ENCODE measurements around the gene SUPT3H.
"Not testable (repeated sequence)": the region's sequence is repeated elsewhere in the genome, so short reads cannot be mapped to it uniquely, and the experiment has no call there.

Gene SUPT3H

DNA sequence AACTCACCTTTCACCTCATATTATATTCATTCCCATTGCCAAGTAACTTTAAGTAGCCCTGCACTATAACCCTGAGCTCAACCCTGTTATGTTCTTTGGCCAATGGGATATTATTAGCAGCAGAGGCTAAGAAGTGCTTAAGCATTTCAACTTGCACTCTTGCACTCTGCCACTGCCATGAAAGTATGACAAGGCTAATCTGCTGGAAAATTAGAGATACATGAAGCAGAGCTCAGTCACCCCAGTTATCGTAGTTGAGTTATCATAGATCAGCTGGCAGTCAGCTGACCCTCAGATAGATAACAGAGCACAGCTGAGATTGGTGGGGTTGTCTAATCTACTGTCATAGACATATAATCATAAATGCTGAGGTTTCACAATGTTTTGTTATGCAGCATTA is 259.0 kb downstream of the SUPT3H start:
- no peak for DNase-seq (ENCODE audit: low read depth in 2 of 2)

DNA sequence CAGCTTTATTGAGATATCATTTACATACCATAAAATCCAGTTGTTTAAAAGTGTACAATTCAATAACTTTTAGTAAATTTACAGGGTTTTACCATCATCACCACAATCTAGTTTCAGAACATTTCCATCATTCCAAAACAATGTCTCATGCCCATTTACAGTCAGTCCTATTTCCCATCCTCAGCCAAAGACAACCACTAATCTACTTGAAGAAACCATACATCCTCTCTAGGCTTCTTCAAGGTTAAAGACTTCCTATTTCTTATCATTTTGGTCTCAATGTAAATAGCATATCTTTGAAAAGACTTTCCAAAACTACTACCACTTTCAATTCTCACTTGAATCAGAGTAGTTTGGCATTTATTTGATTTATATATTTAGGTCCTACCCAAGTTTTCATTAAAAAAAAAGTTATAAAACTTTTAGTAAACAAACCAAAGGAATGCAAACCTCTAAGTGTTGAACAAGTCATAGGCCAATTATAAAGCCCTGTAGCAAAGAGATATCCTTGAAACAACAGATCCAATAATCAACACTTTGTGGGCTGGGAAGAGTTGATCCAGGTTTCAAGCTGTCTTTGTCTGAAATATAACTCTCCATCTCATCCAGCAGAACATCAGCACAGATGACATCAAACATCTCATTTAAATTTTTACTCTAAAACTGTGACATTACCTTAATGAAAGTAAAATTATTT is 260.9 kb downstream of the SUPT3H start:
- DNase-seq (ENCODE audit: low read depth in 2 of 2): no peak

DNA sequence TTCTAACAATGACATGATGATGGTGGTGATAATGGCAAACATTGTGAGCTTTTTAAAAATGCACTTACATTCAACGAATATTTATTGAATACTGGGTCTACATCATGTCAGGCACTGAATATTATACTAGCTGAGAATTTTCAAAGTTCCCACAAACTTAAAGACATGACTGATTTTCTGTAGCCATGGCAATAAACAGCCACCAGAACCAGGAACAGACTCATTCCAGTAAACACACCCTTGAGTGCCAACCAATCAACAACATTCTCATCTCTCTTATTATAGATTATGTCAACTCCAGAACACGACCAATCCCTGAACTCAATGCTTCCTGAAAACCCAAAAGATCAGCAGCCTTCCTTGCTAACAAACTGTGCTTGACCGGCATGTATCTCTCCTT is 262.0 kb downstream of the SUPT3H start:
- no peak for DNase-seq (ENCODE audit: low read depth in 2 of 2)

DNA sequence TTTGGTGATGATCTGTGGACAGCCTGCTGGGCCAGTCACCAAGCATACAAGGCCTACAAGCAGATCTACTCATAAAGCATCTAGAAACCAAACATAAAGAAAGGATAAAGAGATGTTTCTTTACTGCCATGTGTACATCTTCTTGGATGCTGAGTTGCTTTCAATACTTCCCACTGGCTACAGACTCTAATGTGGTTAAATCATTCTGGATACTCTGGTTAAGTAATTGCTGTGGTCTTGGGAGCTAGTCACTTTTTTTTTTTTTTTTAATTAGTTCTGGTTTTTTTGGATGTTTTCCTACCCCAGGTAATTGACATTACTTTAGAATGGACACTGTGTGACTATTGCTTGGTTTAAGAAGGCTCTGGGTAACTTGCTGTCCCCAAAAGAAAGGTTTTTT is 265.0 kb downstream of the SUPT3H start:
- no peak for DNase-seq (ENCODE audit: low read depth in 2 of 2)

DNA sequence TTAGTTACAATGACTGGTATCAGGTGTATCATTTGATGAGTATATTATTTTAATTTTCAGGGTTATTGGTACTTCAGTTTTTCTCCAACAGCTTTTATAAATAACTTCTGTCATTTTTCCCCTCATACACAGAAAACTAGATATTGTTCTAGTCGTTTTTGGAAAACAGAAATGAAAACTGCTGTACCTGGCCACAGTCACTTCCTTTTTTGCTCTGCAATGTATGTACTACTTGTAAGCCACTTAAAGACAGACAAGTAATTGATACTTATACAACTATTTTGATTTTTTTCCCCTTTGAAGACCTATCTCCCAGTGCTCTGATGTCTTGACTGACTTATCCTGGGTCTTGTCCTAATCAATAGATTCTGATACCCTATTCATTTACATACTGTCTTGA is 268.2 kb downstream of the SUPT3H start:
- no peak for DNase-seq (ENCODE audit: low read depth in 2 of 2)

DNA sequence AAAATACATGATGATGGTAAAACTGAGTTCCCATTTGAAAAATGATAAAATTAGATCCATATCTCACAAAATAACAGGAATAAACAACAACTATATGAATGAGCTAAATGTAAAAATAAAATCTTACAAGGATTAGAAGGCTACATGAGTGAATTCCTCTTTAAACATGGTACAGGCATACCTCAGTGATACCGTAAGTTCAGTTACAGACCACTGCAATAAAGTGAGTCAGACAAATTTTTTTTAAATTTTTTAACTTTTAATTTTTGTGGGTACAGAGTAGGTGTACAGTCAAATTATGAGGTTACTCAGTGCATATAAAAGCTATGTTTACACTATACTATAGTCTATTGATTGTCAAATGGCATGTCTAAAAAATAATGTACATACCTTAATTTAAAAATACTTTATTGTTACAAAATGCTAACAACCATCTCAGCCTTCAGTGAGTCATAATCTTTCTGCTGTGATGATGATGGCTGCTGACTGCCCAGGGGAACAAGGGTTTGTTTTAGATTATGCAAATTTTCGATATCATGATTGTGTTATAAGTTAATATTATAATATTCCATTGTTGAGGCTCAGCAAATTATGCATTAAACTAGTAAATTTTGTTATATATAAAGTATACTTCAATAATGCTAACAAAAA is 272.4 kb downstream of the SUPT3H start:
- no peak for DNase-seq (ENCODE audit: low read depth in 2 of 2)

DNA sequence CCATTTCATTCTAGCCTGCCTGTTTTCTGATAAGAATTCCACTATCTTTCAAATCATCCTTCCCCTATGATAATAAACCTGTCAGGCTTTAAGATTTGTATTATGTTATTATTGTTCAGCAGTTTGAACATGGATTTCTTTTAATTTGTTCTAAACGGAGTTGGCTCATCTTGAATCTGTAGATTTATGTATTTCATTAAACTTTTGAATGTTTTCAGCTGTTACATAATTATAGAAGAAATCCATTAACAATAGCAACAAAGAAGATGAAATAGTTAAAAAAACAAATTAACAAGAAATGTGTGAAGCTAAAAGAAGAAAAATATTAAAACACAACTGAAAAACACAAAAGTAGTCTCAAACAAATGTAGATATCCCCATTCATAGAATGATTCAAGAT is 273.3 kb downstream of the SUPT3H start:
- no peak for DNase-seq (ENCODE audit: low read depth in 2 of 2)

DNA sequence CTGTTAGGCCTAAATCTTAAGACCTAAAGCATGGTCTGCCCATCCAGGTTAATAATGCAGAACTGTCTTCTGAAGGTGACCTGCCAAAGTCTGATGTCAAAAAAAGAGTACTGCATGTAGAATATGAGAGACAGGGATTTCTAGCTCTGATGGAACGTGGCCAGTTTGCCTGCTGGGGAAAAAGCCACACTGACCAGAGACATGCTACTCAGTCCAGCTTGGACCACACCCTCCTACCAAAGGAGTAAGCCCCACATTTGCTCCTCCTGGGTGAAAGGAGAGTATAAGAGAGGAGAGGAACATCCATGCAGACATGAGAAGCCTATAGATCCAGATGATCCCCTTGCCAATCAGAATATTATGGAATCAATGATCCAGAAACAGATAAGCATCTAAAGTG is 279.5 kb downstream of the SUPT3H start:
- no peak for DNase-seq (ENCODE audit: low read depth in 2 of 2)

DNA sequence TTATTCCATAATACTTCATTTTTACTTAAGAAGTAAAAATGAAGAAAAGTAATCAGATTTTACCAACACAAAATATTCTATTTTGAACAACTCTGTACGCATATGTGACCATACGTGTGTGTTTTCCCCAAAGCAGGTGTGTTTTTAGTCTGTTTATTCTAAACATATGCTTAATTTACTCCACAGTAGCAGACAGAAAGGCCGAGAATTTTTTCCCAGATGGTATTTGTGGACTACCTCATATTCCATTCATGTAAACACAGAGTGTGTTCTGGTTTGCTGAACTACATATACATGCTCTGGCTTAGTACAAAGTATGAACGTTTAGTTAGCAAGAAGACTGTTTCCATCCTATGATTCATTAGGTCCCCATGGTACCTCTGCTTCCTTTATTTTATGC is 282.9 kb downstream of the SUPT3H start:
- no peak for DNase-seq (ENCODE audit: low read depth in 2 of 2)

DNA sequence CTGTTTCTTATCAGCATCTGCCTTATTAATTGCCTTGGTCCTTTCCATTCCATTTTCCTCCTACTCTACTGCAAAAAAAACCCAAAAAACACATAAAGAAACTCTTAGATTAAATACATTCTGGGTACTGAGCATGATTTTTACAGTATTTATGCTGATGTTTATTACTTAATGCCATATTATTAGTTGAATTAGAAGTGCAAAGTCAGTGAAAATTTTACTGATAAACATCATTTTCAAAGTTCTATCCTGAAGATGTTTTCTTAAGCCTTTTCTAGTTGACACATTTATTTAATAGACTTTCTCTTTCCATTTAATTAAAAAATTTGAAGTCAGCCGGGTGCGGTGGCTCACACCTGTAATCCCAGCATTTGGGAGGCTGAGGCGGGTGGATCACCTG is 285.6 kb downstream of the SUPT3H start:
- DNase-seq (ENCODE audit: low read depth in 2 of 2): no peak

DNA sequence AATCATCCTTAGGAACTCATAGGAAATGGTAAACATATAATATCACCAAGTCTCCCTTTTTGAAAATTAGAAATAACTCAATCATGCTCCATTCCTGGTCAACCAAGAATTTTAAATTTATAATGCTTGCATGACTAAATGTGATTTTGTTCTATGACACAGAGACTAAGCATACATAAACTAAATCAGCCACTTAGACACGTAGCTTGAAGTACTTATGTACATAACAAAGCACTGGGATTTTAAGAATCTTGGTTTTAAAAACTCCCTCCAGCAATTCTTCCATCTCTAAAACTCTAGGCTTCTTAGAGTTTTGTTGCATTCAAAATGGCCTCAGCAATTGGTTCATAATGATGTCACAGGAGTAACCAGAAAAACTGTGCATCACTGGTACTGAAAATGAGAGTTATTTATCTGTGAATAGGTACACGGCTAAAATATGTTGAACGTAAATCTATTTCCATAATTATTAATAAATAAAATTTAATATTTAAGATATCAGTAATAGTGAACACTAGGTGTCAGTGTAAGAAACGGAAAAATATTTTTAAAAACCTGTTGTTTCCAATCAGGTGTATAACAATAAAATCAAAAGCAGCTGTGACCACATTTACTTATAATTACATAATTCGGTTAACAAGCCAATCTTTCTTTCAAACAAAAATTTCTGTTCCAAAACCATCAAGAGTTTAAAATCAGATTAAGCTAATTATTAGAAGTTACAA is 291.2 kb downstream of the SUPT3H start:
- no peak for DNase-seq (ENCODE audit: low read depth in 2 of 2)

DNA sequence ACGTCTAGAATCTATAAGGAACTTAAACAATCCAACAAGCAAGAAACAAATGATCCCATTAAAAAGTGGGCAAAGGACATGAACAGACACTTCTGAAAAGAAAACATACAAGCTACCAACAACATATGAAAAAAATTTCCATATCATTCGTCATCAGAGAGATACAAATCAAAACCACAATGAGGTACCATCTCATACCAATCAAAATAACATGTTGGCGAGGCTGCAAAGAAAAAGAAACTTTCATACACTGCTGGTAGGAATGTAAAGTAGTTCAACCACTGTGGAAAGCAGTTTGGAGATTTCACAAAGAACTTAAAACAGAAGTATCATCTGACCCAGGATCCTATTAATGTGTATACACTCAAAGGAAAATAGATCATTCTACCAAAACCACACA is 293.5 kb downstream of the SUPT3H start:
- DNase-seq (ENCODE audit: low read depth in 2 of 2): no peak

DNA sequence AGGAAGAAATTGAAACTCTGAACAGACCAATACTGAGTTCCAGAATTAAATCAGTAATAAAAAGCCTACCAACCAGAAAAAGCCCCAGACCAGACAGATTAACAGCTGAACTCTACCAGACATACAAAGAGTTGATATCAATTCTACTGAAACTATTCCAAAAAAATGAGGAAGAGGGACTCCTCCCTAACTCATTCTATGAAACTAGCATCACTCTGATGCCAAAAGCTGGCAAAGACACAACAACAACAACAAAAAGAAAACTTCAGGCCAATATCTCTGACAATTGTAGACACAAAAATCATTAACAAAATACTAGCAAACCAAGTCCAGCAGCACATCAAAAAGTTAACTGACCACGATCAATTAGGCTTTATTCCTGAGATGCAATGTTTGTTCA is 295.6 kb downstream of the SUPT3H start:
- DNase-seq (ENCODE audit: low read depth in 2 of 2): no peak

DNA sequence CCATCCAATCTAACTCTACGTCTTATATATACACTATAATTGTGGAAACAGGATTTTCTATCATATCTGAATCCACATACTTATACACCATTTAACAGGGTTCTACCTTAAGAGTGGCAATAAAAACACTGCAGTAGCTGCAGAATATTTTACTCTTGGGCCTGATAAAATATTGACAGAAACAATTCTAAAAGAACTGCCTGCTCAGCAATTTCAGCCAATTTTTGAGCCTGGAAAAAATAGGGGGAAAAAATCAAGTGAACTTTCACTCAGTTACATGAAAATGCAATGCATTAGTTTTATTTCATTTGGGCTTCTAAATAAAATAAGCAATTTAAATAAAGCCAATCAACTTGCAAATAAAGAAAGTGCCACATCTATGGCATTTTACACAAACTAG is 296.1 kb downstream of the SUPT3H start:
- DNase-seq (ENCODE audit: low read depth in 2 of 2): no peak

DNA sequence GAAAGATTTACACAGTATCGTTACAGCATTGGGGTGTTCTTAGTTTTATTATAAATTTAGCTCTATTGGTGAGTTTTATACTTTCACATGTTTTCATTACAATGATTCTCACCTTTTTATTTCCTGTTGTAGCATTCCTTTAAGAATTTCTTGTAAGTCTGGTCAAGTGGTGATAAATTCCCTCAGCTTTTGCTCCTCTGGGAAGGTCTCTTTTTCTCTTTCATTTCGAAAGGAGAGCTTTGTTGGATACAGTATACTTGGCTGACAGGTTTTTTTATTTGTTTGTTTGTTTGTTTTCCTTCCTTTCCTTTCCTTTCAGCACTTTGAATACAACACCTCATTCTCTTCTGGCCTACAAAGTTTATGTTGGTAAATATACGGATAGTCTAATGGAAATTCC is 299.3 kb downstream of the SUPT3H start:
- no peak for DNase-seq (ENCODE audit: low read depth in 2 of 2)

DNA sequence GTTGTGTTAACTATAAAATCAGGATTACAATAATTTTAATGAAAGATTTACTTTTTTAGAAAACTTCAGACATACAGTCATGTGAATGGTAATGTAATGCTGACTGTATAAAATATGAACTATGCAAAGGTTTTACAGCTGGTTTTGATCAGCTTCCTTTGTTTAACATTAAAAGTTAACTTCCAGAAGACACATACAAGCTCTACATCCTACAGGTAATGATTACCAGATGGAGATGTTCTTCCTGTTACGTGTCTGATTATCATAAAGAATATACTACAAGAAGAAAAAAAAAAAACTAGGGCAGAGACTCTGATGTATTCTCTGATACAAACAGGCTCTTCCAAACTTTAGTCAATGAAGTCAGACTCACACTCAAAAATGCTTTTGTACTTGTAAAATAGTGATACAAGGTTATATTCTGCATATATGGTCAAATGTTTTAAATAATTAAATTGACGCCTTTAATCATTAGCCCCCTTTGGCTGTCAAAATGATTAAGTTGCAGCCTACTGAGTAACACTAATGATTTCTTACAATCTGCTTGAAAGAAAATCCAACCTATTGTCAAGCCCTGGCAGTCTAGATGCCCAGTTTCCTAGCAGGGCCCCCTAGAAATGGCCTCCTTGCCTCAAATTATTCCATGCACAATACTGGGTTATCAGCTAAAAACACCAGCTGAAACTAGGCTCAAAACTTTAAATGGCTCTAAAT is 301.4 kb downstream of the SUPT3H start:
- no peak for DNase-seq (ENCODE audit: low read depth in 2 of 2)

DNA sequence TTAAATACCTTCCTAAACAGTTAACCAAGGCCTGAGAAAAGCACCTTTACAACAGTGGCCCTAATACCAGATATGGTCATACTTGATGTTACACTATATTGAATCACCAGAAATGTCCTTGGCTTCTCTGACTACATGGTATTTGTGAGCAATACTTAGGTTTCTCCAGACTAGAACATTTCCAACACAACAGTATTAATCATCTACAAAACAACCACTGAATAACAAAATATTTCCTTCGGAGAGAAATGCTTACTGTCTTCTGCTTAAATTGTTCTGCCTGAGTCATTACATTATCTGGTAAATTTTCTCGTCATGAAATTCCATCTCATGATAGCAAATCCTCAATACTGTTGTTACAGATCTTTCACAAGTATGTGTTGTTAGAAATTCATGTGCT is 302.5 kb downstream of the SUPT3H start:
- no peak for DNase-seq (ENCODE audit: low read depth in 2 of 2)

DNA sequence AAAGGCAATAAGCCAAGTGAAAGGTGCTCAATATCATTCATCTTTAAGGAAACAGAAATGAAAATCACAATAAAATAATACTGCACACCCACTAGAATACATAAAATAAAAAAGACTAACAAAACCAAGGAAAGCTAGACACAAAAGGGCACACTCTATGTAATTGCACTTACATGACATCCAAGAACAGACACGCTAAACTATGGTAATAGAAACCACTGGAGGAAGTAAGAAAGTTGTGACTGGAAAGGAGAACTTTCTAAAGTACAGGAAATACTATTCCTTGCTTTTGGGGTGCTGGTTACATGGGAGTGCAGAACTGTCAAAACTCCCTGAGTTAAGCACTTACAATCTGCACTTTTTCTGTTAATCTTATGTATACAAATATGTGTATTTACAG is 303.3 kb downstream of the SUPT3H start:
- no peak for DNase-seq (ENCODE audit: low read depth in 2 of 2)

DNA sequence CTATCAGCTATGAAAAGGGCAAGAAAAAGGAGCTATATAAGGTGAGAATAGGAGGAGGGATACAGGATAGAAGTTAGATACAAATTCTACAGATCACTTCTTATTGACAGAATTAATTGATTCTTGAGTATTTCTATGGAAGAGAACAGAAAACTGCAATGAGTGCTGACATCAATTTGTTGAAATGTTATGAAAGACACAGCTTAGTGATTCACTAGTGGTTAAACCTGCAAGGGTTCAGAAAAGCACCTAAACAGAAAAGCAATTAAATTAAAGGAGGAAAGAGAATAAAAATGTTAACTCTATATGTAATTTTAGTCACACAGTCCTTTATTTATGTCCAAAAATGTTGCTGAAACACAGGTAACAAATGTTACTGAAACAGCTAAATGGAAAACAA is 304.0 kb downstream of the SUPT3H start:
- DNase-seq (ENCODE audit: low read depth in 2 of 2): no peak

DNA sequence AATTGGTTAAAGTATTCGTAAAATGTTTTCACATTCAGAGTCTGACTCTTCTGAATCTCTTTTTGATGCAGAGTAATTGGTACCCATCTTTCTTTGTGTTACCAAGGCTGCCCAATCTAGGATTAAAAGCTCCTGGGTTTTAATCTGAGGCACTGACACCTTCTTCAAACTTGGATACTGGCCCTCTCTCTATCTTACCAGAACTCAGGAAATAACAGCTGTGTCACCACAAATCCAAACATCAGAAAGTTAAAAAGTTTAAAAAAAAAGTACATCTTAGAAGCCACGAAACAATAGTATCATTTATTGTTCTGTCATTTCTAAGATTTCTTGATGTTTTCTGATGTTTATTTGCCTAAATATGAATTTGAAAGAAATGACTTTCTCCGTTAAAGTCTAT is 305.1 kb downstream of the SUPT3H start:
- no peak for DNase-seq (ENCODE audit: low read depth in 2 of 2)

DNA sequence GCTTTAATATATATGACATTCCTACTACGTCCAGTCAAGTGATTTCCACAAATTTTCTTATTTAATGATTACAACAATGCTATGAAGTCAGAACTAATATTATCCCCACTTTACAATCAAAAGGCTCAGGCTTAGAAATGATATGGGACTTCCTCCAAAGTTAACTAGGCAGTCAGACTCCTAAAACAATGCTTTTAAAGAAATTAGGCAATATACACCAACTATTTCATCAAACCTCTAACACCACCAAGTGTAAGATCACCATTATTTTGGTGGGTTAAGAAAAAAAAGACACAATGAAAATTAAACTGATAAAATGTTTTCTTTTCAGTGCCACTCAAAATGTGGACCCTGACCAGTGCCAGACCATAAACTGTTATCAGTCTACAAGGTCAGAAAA is 305.7 kb downstream of the SUPT3H start:
- DNase-seq (ENCODE audit: low read depth in 2 of 2): no peak

DNA sequence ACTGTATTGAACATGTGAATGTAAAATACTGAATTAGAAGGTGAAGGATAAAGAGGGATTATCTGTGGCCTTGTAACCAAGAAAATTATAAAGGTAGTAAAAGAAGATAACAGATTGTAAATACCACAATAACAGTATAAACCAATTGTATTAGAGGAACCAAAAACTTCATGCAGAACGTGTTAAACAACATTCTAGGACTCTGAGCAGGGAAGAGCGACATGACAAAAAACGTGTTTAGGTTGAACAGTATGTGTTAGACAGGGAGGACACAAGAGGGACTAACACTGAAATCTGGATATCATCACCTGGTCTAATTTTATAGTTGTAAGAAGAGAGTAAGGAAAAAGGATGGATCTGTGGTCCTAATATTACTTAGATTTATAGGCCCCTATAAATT is 308.6 kb downstream of the SUPT3H start:
- no peak for DNase-seq (ENCODE audit: low read depth in 2 of 2)

DNA sequence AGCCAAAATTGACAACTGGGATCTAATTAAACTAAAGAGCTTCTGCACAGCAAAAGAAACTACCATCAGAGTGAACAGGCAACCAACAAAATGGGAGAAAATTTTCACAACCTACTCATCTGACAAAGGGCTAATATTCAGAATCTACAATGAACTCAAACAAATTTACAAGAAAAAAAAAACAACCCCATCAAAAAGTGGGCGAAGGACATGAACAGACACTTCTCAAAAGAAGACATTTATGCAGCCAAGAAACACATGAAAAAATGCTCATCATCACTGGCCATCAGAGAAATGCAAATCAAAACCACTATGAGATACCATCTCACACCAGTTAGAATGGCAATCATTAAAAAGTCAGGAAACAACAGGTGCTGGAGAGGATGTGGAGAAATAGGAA is 310.3 kb downstream of the SUPT3H start:
- not testable (repeated sequence) for DNase-seq (ENCODE audit: low read depth in 2 of 2)
